HFFc6 (cell line): ENCODE data around the gene SERP2. TPM values are rescaled to one million over a fixed set of nuclear protein-coding genes. Genes with fewer than 3 reads are reported as not detected.

Experiments
- DNase-seq: peaks from one replicate; pipeline ENCODE4 v3.0.0-alpha.2; 2018
- H3K27ac Mint-ChIP-seq: 2 replicates; pipeline ENCODE4 v1.8.0; 2020; ENCODE audit warnings: mild to moderate bottlenecking, mixed read lengths
- H3K27me3 Mint-ChIP-seq: 2 replicates; pipeline ENCODE4 v1.8.0; 2021; ENCODE audit warnings: mild to moderate bottlenecking, moderate library complexity, mixed read lengths; ENCODE audit not compliant: insufficient read depth
- H3K36me3 Mint-ChIP-seq: 2 replicates; pipeline ENCODE4 v1.8.0; 2021; ENCODE audit warnings: low read depth, mixed read lengths
- H3K4me1 Mint-ChIP-seq: 2 replicates; pipeline ENCODE4 v1.8.0; 2020; ENCODE audit warnings: low read depth, mixed read lengths
- H3K4me3 Mint-ChIP-seq: 2 replicates; pipeline ENCODE4 v1.8.0; 2020; ENCODE audit warnings: mild to moderate bottlenecking, moderate library complexity, mixed read lengths
- H3K9me3 Mint-ChIP-seq: 2 replicates; pipeline ENCODE4 v1.8.0; 2020; ENCODE audit warnings: mild to moderate bottlenecking, mixed read lengths
- CTCF ChIP-seq: fragments of 200-600 bp; sonication (generic); IDR thresholded peaks from 2 replicates; pipeline ENCODE4 v1.5.0; 2021; ENCODE audit warnings: antibody characterized with exemption, mild to moderate bottlenecking
- total RNA-seq, 6 experiments: library from RNA; stranded (reverse); fragmentation: NEBNext Ultra II Directional; extraction: Animal tissue kit (Norgen Biotek cat#: 25700); gene quantifications; 2 replicates in 1 of 6; 3 replicates in 5 of 6; pipeline ENCODE4 v1.2.3, GENCODE V29; 2021

The SERP2 gene
- total RNA-seq, 6 experiments from 2014 or later: 1.4 to 2.5 (median 2.1) TPM

- H3K27me3 Mint-ChIP-seq: peaks cover 45% of the 10 kb centered on the region
- H3K9me3 Mint-ChIP-seq: peaks cover 4% of the 10 kb centered on the region; the same call in 1 of the 2 replicates
- no peak overlapping the region for H3K27ac Mint-ChIP-seq
- no peak for TF ChIP-seq CTCF
- no peak for DNase-seq
- no peaks in the 10 kb centered on the region for H3K36me3 Mint-ChIP-seq
- no peak overlapping the region for H3K4me3 Mint-ChIP-seq
- peaks cover 11% of the 10 kb centered on the region; the same call in 1 of the 2 replicates for H3K4me1 Mint-ChIP-seq
Measured at GRCh38 chr13:44331912-44332851, 41.4 kb upstream of the SERP2 start.

- no peak overlapping the region for H3K27ac Mint-ChIP-seq
- H3K4me1 Mint-ChIP-seq: peaks cover 11% of the 10 kb centered on the region
Measured at GRCh38 chr13:44333950-44334655, 39.5 kb upstream of the SERP2 start.

GRCh38 chr13:44334751-44335150, 38.9 kb upstream of the SERP2 start:
- Mint-ChIP-seq H3K4me3 (no peak overlapping the region), H3K4me1 (peaks cover 11% of the 10 kb centered on the region), H3K27ac (no peak overlapping the region), H3K9me3 (no peaks in the 10 kb centered on the region), H3K27me3 (peaks cover 45% of the 10 kb centered on the region), H3K36me3 (no peaks in the 10 kb centered on the region)
- DNase-seq: no peak
- no peak for TF ChIP-seq CTCF

More at GRCh38 chr13:44333950-44334655, 39.5 kb upstream of the SERP2 start:
- no peak for TF ChIP-seq CTCF
- Mint-ChIP-seq H3K36me3 (no peaks in the 10 kb centered on the region), H3K27me3 (peaks cover 44% of the 10 kb centered on the region), H3K4me3 (no peak overlapping the region), H3K9me3 (no peaks in the 10 kb centered on the region)
- DNase-seq: no peak

- H3K27ac Mint-ChIP-seq: no peak overlapping the region
- no peak for DNase-seq
- peaks cover 5% of the 10 kb centered on the region; the same call in 1 of the 2 replicates for H3K9me3 Mint-ChIP-seq
- peaks cover 4% of the 10 kb centered on the region for H3K4me1 Mint-ChIP-seq
- H3K4me3 Mint-ChIP-seq: no peak overlapping the region
- H3K36me3 Mint-ChIP-seq: peaks cover 4% of the 10 kb centered on the region; the same call in 1 of the 2 replicates
- no peak for TF ChIP-seq CTCF
- H3K27me3 Mint-ChIP-seq: peaks cover 35% of the 10 kb centered on the region
Measured at GRCh38 chr13:44336934-44337333, 36.7 kb upstream of the SERP2 start.

- no peak for DNase-seq
- Mint-ChIP-seq H3K9me3 (peaks cover 5% of the 10 kb centered on the region; the same call in 1 of the 2 replicates), H3K36me3 (peaks cover 4% of the 10 kb centered on the region; the same call in 1 of the 2 replicates), H3K4me3 (peak overlapping the region; percentile 44; the same call in 1 of the 2 replicates), H3K27me3 (peaks cover 34% of the 10 kb centered on the region), H3K4me1 (no peaks in the 10 kb centered on the region; the same call in 1 of the 2 replicates), H3K27ac (no peak overlapping the region)
- TF ChIP-seq CTCF: no peak
Measured at GRCh38 chr13:44337581-44337980, 36.0 kb upstream of the SERP2 start.
